GM19438 (cell line): ENCODE data around the gene GRHL1.
"Not testable (repeated sequence)": the region's sequence is repeated elsewhere in the genome, so short reads cannot be mapped to it uniquely, and the experiment has no call there.

Experiments
- ATAC-seq: cut with Tn5 transposase; IDR thresholded peaks from one replicate; pipeline ENCODE4 v1.9.1; 2021; ENCODE audit warnings: low read depth; ENCODE audit not compliant: unreplicated experiment

The GRHL1 gene

DNA sequence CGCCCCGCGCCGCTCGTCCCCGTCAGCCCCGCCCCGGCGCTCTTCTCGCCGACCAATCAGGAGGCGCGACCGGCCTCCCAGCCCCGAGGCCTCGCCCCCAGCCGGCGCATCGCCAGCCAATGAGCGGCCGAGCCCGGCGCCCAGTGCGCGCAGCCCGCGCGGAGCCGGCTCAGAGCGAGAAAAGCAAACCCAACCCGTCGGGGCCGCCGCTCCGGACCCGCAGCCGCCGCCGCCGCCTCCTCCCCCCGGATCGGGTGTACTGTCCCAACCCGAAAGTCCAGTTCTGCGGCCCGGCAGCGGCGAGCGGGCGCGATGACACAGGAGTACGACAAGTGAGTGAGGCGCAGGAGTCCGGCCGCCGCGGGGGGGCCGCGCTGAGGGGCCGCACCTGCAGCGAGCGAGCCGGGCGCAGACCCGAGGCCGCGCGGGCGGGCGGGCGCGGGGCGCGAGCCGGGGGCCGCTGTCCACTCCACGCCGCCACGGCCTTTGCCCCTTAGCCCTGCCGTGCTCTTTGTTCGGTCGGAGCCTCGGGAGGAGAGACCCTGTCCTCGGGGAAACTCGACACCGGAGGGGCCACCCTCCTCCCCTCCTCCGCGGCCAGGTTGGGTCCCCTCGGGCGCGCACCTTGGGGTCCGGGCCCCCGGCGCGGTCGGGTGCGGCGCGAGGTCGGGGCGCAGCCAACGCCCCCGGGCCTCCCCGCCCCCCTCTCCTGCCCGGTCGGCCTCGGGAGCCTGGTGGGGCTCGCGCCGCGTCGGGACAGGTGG lies at the start of gene GRHL1:
GRHL1 (plus strand) TSS at position 172 of the 764 bp plus-strand sequence; CDS start at position 313, 141 bp downstream.
- peak; percentile 95 for ATAC-seq

GRCh38 chr2:9905413-9905812 lies 46.1 kb upstream of the GRHL1 start:
- ATAC-seq, result no peak

DNA sequence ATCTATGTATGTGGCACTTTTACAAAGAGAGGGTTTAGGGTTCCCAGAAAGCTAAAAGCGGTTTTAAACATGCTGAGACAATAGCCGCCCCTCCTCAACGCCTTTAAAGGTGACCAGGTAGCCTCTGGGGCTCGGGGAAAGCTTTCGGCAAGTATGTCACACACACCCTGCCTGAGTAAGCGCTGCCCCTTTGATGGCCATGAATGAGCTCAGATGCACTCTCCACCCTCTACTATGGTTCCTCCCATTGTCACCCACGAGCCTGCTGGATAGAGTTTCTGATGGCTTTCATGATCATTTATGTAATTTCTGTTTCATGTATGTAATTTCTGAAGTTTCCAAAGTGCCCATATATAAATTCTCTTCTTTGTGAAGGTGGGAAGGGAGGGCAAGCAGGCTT lies 44.1 kb upstream of the GRHL1 start:
- no peak for ATAC-seq

- ATAC-seq, result no peak
Measured at GRCh38 chr2:9908639-9909038, 42.9 kb upstream of the GRHL1 start.

DNA sequence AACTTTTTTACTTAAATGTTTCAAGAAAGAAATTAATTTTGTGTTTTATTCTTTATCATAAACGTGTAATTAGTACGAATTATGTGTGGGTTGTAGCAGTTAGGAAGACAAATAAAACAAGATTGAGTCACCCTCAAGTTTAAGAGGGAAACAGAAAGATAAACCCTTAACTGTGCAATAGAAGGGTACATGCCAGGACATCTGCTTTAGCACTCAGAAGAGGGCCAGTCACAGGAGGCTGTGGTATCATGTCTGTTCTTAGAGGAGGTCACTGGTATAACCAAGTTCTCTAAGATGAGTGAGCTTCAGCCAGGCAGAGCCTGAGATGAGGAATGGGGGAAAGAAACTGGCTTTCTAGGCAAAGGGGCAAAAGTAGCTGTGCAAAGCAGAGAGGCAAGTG lies 42.4 kb upstream of the GRHL1 start:
- no peak for ATAC-seq

DNA sequence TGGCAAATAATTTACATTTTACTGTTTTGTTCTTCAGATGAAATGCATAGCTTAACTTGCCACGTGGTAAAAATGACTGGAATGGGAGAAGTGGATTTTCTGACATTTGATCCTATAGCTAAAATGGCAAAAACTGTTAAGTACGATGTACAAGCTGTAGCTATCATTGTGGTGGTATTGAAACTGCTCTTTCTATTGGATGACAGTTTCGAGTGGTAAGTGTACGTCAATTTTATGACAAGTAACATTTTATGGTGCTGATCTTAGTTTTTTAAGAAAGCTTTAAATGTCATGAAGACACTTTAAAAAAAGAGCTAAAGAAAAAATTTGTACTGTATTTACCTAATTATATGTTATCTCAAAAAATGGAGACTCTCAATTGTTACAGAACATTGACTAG lies 40.8 kb upstream of the GRHL1 start:
- ATAC-seq, result no peak

- ATAC-seq, result no peak
Measured at GRCh38 chr2:9912468-9912867, 39.0 kb upstream of the GRHL1 start.

DNA sequence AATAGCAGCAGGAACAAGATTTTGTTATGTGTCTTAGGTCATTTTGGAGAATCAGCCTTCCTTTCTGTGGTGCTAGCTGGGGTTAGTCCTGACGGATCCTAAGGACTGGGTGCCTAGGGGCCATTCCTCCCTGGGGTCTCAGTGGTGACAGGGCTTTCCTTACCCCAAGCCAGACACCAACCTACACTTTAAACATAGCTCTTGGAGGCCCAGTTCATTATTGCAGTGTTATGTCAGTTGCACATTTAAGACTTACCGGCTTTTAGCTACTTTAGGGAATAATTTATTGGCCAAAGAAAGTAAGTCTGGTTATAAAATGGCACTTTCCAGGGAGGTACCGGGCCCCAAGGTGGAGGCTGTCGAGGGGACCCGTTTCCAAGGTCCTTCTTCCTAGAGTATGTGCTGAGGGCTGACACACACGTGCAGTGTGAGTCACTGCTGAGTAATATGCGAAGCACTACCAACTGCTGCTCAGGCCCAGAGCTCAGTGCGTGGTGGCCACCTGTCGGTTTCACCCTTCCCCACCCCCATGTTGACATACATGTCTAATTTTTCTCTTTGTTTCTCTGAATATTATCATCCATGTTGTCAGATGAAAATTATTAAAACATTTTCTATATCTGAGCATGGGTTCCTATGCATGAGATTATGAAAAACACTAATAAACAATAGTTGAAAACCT lies 37.0 kb upstream of the GRHL1 start:
- ATAC-seq, result peak; percentile 89

DNA sequence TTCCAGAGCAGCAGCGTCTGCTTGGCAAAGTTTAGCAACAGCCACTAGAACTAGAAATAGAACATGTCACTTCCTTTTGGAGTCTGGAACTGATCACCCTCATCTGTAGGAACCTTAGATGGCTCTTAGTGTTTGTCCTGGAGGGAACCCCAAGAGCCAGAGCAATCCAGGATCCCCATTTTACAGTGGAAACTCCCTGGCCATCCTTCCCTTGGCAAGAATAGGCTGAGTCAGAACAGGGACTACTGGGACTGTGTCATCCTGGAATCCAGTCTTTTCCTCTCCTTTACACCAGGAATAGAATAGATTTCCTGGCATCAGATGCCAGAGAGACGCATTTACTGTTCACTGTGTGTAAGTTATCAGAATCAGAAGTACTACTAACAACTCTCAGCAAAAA lies 33.2 kb upstream of the GRHL1 start:
- no peak for ATAC-seq

DNA sequence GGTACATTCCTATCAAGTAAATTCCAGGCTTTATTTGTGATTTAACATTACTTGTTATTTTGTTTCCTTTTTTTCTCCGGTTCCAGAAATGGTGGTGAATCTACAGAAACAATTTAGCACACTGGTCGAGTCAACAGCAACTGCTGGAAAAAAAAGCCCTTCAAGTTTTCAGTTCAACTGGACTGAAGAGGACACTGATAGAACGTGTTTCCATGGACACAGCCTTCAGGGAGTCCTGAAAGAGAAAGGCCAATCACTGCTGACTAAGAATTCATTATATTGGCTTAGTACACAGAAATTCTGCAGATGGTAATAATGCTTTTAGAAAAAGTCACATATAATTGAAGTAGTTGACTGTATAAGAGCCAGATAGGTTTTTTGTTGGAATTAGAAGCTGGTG lies 32.0 kb upstream of the GRHL1 start:
- ATAC-seq, result no peak

DNA sequence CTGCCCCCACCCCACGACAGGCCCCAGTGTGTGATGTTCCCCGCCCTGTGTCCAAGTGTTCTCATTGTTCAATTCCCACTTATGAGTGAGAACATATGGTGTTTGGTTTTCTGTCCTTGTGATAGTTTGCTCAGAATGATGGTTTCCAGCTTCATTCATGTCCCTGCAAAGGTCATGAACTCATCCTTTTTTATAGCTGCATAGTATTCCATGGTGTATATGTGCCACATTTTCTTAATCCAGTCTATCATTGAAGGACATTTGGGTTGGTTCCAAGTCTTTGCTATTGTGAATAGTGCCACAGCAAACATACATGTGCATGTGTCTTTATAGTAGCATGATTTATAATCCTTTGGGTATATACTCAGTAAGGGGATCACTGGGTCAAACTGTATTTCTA lies 24.5 kb upstream of the GRHL1 start:
- not testable (repeated sequence) for ATAC-seq

DNA sequence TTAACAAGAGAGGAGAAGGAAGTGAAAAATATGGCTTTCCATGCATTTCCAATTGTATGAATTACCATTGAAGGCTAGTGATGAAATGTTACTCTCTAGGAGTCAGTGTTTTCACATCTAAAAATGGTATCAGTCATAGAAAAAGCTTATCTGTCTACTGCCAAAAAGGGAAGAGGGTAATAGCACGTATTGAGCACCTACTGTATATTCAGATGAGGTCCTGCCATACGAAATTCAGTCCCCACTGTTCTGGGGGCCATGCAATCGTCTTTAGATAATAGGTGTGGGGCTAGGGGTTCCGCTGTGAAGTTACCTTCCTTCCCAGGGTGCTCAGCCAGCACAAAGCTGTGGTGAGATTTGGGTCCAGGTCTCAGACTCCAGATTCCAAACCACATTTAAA lies 14.2 kb upstream of the GRHL1 start:
- no peak for ATAC-seq

GRCh38 chr2:9937968-9938367 lies 13.5 kb upstream of the GRHL1 start:
- ATAC-seq, result no peak

DNA sequence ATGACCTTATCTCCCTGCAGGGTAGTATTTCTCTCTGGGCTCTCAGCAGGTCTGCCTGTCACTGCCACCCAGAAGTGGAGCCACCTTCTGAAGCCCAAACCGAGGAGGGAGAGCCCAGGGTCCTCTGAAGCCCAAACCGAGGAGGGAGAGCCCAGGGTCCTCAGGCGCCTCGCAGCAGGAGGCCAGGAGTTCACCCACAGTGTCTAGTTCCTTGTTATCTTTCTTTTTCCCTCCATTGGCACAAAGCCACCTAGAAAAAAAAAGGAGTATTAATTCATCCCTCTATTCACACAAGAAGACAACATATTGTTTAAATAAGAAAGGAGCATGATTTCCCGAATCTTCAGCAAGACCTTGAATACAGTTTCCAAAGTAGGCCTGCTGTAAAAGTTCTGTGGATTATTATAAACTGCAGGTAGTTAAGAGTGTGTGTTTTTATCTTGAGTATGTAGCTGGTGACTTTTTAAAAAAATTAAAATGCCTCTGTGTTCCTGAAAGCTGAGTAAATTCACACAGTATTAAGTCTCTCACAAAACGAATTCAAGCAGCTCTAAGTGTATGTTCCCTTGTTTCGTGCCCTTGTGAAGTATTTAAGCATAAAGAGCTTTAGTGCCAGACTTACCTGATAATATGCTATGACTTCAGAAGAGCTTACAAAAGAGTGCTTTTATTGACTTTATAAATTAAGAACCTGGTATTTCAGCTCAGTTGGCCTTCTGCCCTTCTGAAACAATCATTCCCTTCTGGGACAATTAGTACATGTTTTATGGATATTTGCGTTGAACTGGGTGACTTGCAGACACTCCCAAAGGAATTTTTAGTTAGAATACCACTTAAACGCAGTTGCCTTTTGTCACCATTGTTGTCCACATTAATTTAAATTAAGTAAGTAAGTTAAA lies 11.7 kb upstream of the GRHL1 start:
- no peak for ATAC-seq

DNA sequence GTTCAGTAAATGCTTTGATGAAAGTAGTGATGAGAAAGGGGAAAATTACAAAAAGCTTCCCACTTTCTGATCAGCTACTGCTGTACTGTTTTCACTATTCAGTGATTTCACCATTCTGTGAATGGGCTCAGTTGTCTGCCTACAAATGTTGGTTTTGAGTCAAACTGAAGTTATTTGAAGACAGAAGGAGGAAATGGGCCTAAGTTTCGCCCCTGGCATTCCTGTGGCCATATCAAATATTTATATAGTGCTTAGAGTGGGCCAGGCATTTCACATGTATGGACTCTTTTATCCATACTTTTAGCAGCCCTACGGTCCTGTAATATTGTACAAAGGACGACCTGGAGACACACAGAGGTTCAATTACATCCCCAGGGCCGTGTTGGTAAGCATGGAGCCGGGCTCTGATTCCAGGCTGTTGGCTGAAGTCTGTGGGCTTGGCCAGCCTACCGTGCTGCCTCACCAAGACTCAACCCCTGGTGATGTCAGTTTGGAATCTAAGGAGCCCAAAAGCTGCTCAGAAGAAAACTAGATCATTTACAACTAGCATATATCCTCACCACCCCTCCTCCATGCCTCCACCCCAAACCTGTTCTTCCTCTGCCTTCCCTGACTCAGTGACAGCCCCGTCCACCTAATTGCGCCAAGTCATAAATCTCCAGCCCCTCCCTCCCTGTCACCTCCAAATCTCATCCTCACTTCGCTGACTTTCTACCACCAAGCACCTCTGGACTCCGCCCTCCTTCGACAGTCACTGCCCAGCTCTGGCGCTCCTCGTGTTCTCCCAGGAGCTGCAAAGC lies 10.1 kb upstream of the GRHL1 start:
- no peak for ATAC-seq

DNA sequence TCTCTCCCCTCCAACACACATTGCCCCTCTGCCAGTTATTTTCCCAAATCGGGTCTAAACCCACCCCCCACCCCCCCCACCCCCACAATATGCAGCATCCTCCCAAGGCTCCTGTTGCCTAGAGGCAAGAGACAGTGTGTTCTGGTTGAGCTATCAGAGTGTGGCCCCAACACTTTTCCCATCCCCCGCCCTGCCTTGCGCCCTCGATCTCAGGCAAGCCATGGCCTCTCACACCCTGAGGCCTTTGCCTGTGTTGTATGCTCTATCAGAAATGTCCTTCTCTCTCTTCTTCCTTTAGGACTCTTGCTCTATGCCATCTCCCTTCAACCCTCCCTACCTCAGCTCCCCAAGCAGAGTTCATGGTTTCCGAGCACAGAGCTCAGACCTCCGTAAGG lies 9.5 kb upstream of the GRHL1 start:
- no peak for ATAC-seq

DNA sequence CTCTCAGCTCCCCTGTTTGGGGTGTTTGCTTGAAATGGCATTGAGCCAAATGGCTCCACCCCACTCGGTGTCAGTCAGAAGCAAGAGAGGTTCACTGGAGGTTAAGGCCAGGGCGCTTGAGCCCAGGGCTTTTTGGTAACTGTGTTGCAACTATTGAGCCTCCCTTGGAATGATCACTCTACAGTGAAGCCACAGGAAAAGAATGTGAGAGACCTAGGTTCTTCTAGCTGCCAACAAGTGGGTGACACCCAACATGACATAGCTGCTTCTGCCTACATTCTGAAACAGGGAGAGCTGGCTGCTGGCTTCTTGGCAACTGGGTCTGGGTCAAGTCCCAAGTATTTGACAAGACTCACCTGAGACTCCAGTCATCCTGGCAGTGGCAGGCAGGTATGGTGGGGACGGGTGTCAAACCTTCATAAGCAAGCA lies 7.1 kb upstream of the GRHL1 start:
- no peak for ATAC-seq

DNA sequence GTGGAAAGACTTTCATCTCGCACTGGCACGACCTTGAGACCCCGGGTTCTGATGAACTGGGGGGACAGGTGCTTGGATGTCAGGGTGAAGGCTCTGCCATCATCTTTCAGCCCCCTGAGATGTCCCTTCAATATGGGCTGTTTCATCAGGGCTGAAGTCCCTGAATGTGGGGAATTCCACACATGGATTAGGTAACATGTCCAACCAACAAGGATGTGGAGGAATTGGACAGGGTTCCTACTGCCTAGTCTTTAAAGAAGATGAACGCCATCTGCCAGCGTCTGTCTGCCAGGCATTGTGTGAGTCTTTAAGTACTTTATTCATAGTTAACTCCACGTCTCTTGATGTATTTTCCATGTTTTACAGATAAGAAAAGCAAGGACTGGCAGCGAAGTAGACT lies 5.9 kb upstream of the GRHL1 start:
- ATAC-seq, result no peak

DNA sequence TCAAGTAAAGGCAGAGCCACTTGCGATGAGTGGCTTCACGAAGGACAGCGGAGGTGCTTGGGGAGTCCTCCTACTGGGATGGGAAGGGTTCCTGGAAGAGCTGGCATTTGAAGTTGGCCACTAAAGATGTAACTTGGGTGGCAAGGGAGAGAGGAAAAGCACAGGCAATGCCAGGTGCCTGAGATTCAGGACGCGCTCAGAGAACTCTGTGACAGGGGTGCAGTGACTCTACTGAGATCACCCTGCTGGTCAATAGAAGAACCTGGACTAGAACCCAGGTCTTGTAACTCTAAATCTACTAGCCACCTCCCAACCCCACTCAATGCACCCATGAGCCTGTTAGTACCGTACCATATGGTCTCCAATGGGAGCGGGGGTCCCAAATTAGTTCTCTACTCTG lies 5.4 kb upstream of the GRHL1 start:
- no peak for ATAC-seq

GRCh38 chr2:9946818-9947217 lies 4.7 kb upstream of the GRHL1 start:
- no peak for ATAC-seq
